Neuronal stem cell (in vitro differentiated cells): ENCODE data around the gene DCP2.

ENCODE experiments used
- DNase-seq: peaks from one replicate; pipeline ENCODE4 v3.0.0-alpha.2; 2013; ENCODE audit warnings: low spot score
- H2AFZ ChIP-seq: one replicate; pipeline ENCODE4 v1.6.1; 2013; ENCODE audit warnings: mild to moderate bottlenecking, low read length, inconsistent platforms
- H2AK5ac ChIP-seq: 2 replicates; pipeline ENCODE4 v1.6.1; 2013; ENCODE audit warnings: low read depth, mild to moderate bottlenecking, inconsistent platforms, low read length, moderate library complexity, mixed read lengths
- H2BK120ac ChIP-seq: 2 replicates; pipeline ENCODE4 v1.6.1; 2013; ENCODE audit warnings: low read depth, mild to moderate bottlenecking, inconsistent platforms, low read length, moderate library complexity, mixed read lengths
- H2BK12ac ChIP-seq: one replicate; pipeline ENCODE4 v1.6.1; 2013; ENCODE audit warnings: low read length, inconsistent platforms
- H2BK15ac ChIP-seq: 2 replicates; pipeline ENCODE4 v1.6.1; 2013; ENCODE audit warnings: mild to moderate bottlenecking, low read length, inconsistent platforms, mixed read lengths
- H2BK5ac ChIP-seq: one replicate; pipeline ENCODE4 v1.6.1; 2013; ENCODE audit warnings: inconsistent platforms, mild to moderate bottlenecking, low read length, moderate library complexity
- H3K14ac ChIP-seq: one replicate; pipeline ENCODE4 v1.6.1; 2013; ENCODE audit warnings: low read length, inconsistent platforms
- H3K18ac ChIP-seq: 2 replicates; pipeline ENCODE4 v1.6.1; 2013; ENCODE audit warnings: low read length, inconsistent platforms
- H3K23ac ChIP-seq: 2 replicates; pipeline ENCODE4 v1.6.1; 2013; ENCODE audit warnings: low read depth, mild to moderate bottlenecking, mixed read lengths, low read length, inconsistent platforms; ENCODE audit not compliant: poor library complexity
- H3K27ac ChIP-seq: replicated peaks from 3 replicates; pipeline ENCODE4 v1.5.1; 2013; ENCODE audit warnings: low read length, inconsistent platforms
- H3K27me3 ChIP-seq, 3 experiments: 2 replicates each; pipeline ENCODE4 v1.6.1; 2013; ENCODE audit warnings: low read length in 3 of 3, mild to moderate bottlenecking in 2 of 3, inconsistent platforms in 1 of 3, low read depth in 1 of 3, mixed read lengths in 1 of 3, moderate library complexity in 1 of 3; ENCODE audit not compliant: control insufficient read depth in 3 of 3, insufficient read depth in 3 of 3
- H3K36me3 ChIP-seq, 2 donors: replicated peaks in 1 of 2; 2 replicates each; pipeline ENCODE4 v1.6.1; 2013; ENCODE audit warnings: low read length in 2 of 2; ENCODE audit not compliant: control insufficient read depth in 2 of 2, insufficient read depth in 2 of 2
- H3K4ac ChIP-seq: 2 replicates; pipeline ENCODE4 v1.6.1; 2013; ENCODE audit warnings: inconsistent platforms, mild to moderate bottlenecking, low read length, moderate library complexity
- H3K4me1 ChIP-seq, 2 donors: 1 replicate in 1 of 2; 2 replicates in 1 of 2; pipeline ENCODE4 v1.6.1; 2013; ENCODE audit warnings: low read length in 2 of 2, low read depth in 1 of 2; ENCODE audit not compliant: control insufficient read depth in 2 of 2, insufficient read depth in 1 of 2
- H3K4me2 ChIP-seq: one replicate; pipeline ENCODE4 v1.6.1; 2013; ENCODE audit warnings: mild to moderate bottlenecking, low read length, inconsistent platforms; ENCODE audit not compliant: insufficient read depth, poor library complexity, severe bottlenecking
- H3K4me3 ChIP-seq, 2 donors: 2 replicates each; pipeline ENCODE4 v1.5.1; 2013; ENCODE audit warnings: low read length in 2 of 2, mild to moderate bottlenecking in 2 of 2, inconsistent platforms in 1 of 2, moderate library complexity in 1 of 2
- H3K79me1 ChIP-seq: one replicate; pipeline ENCODE4 v1.6.1; 2013; ENCODE audit warnings: low read depth, mild to moderate bottlenecking, inconsistent platforms, low read length, moderate library complexity
- H3K9ac ChIP-seq: one replicate; pipeline ENCODE4 v1.6.1; 2013; ENCODE audit warnings: mild to moderate bottlenecking, low read depth, low read length, inconsistent platforms; ENCODE audit not compliant: poor library complexity
- H3K9me3 ChIP-seq, 2 donors: replicated peaks in 1 of 2; 2 replicates each; pipeline versions ENCODE3 to v1.6.1; 2013; ENCODE audit warnings: low read length in 2 of 2, mild to moderate bottlenecking in 2 of 2, inconsistent platforms in 1 of 2, low read depth in 1 of 2, mixed read lengths in 1 of 2, moderate library complexity in 1 of 2; ENCODE audit not compliant: control insufficient read depth in 2 of 2, insufficient read depth in 1 of 2
- H4K8ac ChIP-seq: one replicate; pipeline ENCODE4 v1.6.1; 2013; ENCODE audit warnings: low read depth, mild to moderate bottlenecking, inconsistent platforms, low read length, moderate library complexity
- H4K91ac ChIP-seq: one replicate; pipeline ENCODE4 v1.6.1; 2013; ENCODE audit warnings: low read length, low read depth, mild to moderate bottlenecking, inconsistent platforms; ENCODE audit not compliant: poor library complexity
- WGBS, 2 donors: extraction: QIAGEN DNeasy Blood & Tissue Kit; methylation state at CpG; one replicate each; pipeline ENCODE4 v1.1.7; 2013; ENCODE audit warnings: missing lambda C conversion rate in 2 of 2, mixed read lengths in 1 of 2; ENCODE audit not compliant: insufficient read length in 2 of 2, insufficient replicate concordance in 1 of 2; ENCODE audit errors: extremely low coverage in 2 of 2; 5-methylcytosine and 5-hydroxymethylcytosine counted together

DCP2 gene

GRCh38 chr5:113043491-113043931 lies 66.9 kb downstream of the DCP2 start:
- H2AFZ ChIP-seq, result no peak overlapping the region
- peak overlapping the region; percentile 12 for H3K23ac ChIP-seq
- no peaks in the 10 kb centered on the region for H3K27me3 ChIP-seq
- H3K27ac ChIP-seq, result no peak overlapping the region
- no peak overlapping the region for H3K4ac ChIP-seq
- H3K4me1 ChIP-seq, result peaks cover 0 to 2% of the 10 kb centered on the region in 2 donors
- no peak overlapping the region for H3K9ac ChIP-seq
- DNase-seq, result no peak
- H3K4me2 ChIP-seq, result no peak overlapping the region
- H4K91ac ChIP-seq, result no peak overlapping the region
- no peaks in the 10 kb centered on the region for H3K9me3 ChIP-seq
- no peak overlapping the region for H2BK12ac ChIP-seq
- no CpG with 5 or more reads among the region's 16 CpGs for WGBS, 2 donors
- no peak overlapping the region for H4K8ac ChIP-seq
- no peaks in the 10 kb centered on the region for H3K79me1 ChIP-seq
- H2BK15ac ChIP-seq, result no peak overlapping the region
- H2BK120ac ChIP-seq, result no peak overlapping the region
- H3K4me3 ChIP-seq, result no peak overlapping the region
- peaks cover 0 to 18% of the 10 kb centered on the region in 2 donors for H3K36me3 ChIP-seq
- no peak overlapping the region for H2BK5ac ChIP-seq
- H3K14ac ChIP-seq, result no peak overlapping the region
- peak overlapping the region; percentile 62 for H3K18ac ChIP-seq
- H2AK5ac ChIP-seq, result peak overlapping the region; percentile 39

DNA sequence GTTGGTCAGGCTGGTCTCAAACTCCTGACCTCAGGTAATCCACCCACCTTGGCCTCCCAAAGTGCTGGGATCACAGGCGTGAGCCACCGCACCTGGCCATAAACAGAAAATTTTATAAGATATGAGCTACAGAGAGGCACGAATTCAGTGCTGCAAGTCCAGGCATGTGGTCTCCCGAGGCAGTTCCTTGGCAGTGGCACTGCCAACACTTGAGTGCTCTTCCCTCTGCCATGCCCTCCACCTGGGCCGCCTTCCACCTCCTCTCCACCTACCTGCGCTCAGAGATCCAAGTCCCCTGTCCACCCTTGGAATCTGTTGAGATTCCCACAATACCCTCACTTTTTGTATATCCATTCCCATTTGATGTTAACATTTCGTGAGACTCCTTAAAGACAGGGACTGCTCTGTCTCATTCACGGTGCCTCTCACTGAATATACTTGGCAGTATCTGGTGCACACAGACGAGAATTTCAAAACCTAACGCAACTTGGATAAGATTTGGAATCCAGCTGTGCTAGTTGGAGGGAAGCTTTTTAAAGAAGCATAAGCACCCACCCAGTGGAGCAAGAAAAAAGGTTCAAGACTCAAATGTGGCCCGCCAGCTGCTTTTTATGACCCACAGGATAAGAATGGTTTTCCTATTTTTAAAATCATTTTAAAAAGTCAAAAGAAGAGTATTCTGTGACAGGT lies 68.3 kb downstream of the DCP2 start:
- Histone ChIP-seq H2BK15ac (no peak overlapping the region), H3K36me3 (peaks cover 0 to 29% of the 10 kb centered on the region in 2 donors), H3K79me1 (no peaks in the 10 kb centered on the region), H3K23ac (no peak overlapping the region), H4K8ac (no peak overlapping the region), H2AK5ac (no peak overlapping the region), H4K91ac (no peak overlapping the region), H3K4ac (no peak overlapping the region), H3K27ac (no peak overlapping the region), H3K18ac (no peak overlapping the region), H2BK12ac (no peak overlapping the region), H3K14ac (no peak overlapping the region), H3K27me3 (no peaks in the 10 kb centered on the region), H3K9me3 (no peaks in the 10 kb centered on the region), H3K9ac (no peak overlapping the region), H2BK120ac (no peak overlapping the region), H3K4me1 (peaks cover 0 to 2% of the 10 kb centered on the region in 2 donors), H3K4me3 (no peak overlapping the region), H2AFZ (no peak overlapping the region), H3K4me2 (no peak overlapping the region), H2BK5ac (no peak overlapping the region)
- no CpG with 5 or more reads among the region's 11 CpGs for WGBS, 2 donors
- no peak for DNase-seq

- H3K4ac ChIP-seq, result no peak overlapping the region
- H3K14ac ChIP-seq, result no peak overlapping the region
- H2BK15ac ChIP-seq, result no peak overlapping the region
- no peak overlapping the region for H2BK5ac ChIP-seq
- no peaks in the 10 kb centered on the region for H3K9me3 ChIP-seq
- no peak overlapping the region for H2BK120ac ChIP-seq
- no peaks in the 10 kb centered on the region for H3K79me1 ChIP-seq
- peaks cover 0 to 29% of the 10 kb centered on the region in 2 donors for H3K36me3 ChIP-seq
- H4K91ac ChIP-seq, result no peak overlapping the region
- WGBS, 2 donors, result no CpG with 5 or more reads among the region's 2 CpGs
- H2AK5ac ChIP-seq, result no peak overlapping the region
- DNase-seq, result no peak
- no peak overlapping the region for H3K4me3 ChIP-seq
- H3K18ac ChIP-seq, result no peak overlapping the region
- no peak overlapping the region for H3K23ac ChIP-seq
- H3K27me3 ChIP-seq, result no peaks in the 10 kb centered on the region
- H3K9ac ChIP-seq, result no peak overlapping the region
- peaks cover 0 to 2% of the 10 kb centered on the region in 2 donors for H3K4me1 ChIP-seq
- H2BK12ac ChIP-seq, result no peak overlapping the region
- H2AFZ ChIP-seq, result no peak overlapping the region
- H3K27ac ChIP-seq, result no peak overlapping the region
- H3K4me2 ChIP-seq, result no peak overlapping the region
- no peak overlapping the region for H4K8ac ChIP-seq
Observed at GRCh38 chr5:113047234-113047633, 70.6 kb downstream of the DCP2 start.

DNA sequence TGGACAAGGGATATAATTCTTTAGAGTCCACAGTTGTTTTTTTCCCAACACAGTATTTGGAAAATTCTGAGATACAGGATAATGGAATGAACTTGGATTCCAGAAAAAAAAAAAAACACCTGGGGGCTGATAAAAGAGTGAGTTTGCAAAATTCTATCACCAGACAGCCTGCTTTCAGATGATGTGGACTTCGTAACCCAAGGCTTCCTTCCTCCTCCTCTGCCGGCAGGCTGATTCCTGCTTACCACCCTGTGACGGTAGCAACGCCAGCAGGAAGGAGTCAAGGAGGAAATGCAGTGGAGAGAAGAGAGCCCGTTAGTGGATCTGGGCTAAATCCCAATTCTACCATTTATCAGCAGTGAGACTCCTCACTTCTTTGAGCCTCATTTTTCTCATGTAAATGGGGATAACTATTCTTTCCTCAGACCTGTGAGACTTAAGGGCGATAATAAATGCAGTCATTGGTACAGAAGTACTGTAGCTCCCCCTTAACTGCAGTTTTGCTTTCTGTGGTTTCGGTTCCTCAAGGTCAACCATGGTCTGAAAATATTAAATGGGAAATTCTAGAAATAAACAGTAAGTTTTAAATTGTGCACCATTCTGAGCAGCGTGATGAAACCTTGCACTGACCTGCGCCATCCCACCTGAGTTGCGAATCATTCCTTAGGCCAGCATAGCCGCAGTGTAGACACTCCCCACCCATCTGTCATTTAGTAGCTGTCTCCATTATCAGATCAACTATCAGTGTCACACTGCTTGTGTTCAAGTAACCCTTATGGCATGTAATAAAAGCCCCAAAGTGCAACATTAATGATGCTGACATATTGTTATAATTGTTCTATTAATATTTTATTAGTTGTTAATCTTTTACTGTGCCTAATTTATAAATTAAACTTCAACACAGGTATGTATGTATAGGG lies 71.4 kb downstream of the DCP2 start:
- no peak overlapping the region for H3K27ac ChIP-seq
- H2BK120ac ChIP-seq, result no peak overlapping the region
- no peak overlapping the region for H2AFZ ChIP-seq
- no peak overlapping the region for H2BK15ac ChIP-seq
- DNase-seq, result no peak
- H3K4me2 ChIP-seq, result no peak overlapping the region
- no peak overlapping the region for H3K18ac ChIP-seq
- H2BK12ac ChIP-seq, result no peak overlapping the region
- H3K4ac ChIP-seq, result no peak overlapping the region
- H2AK5ac ChIP-seq, result no peak overlapping the region
- WGBS, 2 donors, result no CpG with 5 or more reads among the region's 11 CpGs
- H3K9me3 ChIP-seq, result no peaks in the 10 kb centered on the region
- H3K23ac ChIP-seq, result no peak overlapping the region
- no peak overlapping the region for H3K9ac ChIP-seq
- H3K36me3 ChIP-seq, result peaks cover 0 to 32% of the 10 kb centered on the region in 2 donors
- no peak overlapping the region for H2BK5ac ChIP-seq
- no peak overlapping the region for H3K14ac ChIP-seq
- H4K8ac ChIP-seq, result no peak overlapping the region
- peaks cover 0 to 2% of the 10 kb centered on the region in 2 donors for H3K4me1 ChIP-seq
- H3K79me1 ChIP-seq, result no peaks in the 10 kb centered on the region
- H3K4me3 ChIP-seq, result no peak overlapping the region
- no peak overlapping the region for H4K91ac ChIP-seq
- no peaks in the 10 kb centered on the region for H3K27me3 ChIP-seq
